ENCODE measurements around the gene ITIH3.

- TF ChIP-seq MAX (IDR thresholded peaks at IDR 0.05) (no peak), CTCF (IDR thresholded peaks at IDR 0.05; ENCODE audit: control extremely low read depth in 1 of 3, insufficient read depth in 1 of 3, low read depth in 1 of 3, low read length in 3 of 3) (no peak), POLR2A (IDR thresholded peaks at IDR 0.05; ENCODE audit: control extremely low read depth in 1 of 2, low read depth in 2 of 2, low read length in 2 of 2) (no peak), POLR2AphosphoS5 (IDR thresholded peaks at IDR 0.05; ENCODE audit: low read depth, low read length) (no peak), EZH2 (IDR thresholded peaks at IDR 0.05; ENCODE audit: low read depth, low read length, severe bottlenecking) (no peak), FOSL1 (IDR thresholded peaks at IDR 0.05; ENCODE audit: insufficient read depth, low read depth, low read length) (no peak), PHF8 (conservative IDR thresholded peaks at IDR 0.05; ENCODE audit: low read depth, low read length) (no peak), RXRA (IDR thresholded peaks at IDR 0.05; ENCODE audit: insufficient read depth, low read depth, low read length) (no peak), TAF1 (IDR thresholded peaks at IDR 0.05; ENCODE audit: low read depth, low read length) (no peak), EP300 (IDR thresholded peaks at IDR 0.05; ENCODE audit: borderline replicate concordance in 1 of 2, low read depth in 2 of 2, low read length in 2 of 2) (no peak), ATF3 (IDR thresholded peaks at IDR 0.05; ENCODE audit: insufficient read depth, low read depth, low read length) (no peak), MAFK (IDR thresholded peaks at IDR 0.05; ENCODE audit: low read depth, low read length) (no peak), GABPA (IDR thresholded peaks at IDR 0.05; ENCODE audit: borderline replicate concordance, insufficient read depth, low read length) (no peak)
Observed at GRCh38 chr3:52856666-52857065, 62.1 kb downstream of the ITIH3 start.
